Measurements from ENCODE around the gene SLFN14.
"Not testable (repeated sequence)": the region's sequence is repeated elsewhere in the genome, so short reads cannot be mapped to it uniquely, and the experiment has no call there.

The SLFN14 gene

GRCh38 chr17:35557353-35557752, 3.3 kb downstream of the SLFN14 start:
- no peak for DNase-seq

GRCh38 chr17:35555691-35556090, 4.9 kb downstream of the SLFN14 start:
- no peak for DNase-seq

- DNase-seq, result no peak
Observed at GRCh38 chr17:35554668-35555067, 6.0 kb downstream of the SLFN14 start.

GRCh38 chr17:35553310-35553709, 7.3 kb downstream of the SLFN14 start:
- DNase-seq, result no peak

GRCh38 chr17:35548978-35549377, 11.6 kb downstream of the SLFN14 start:
- no peak for DNase-seq

GRCh38 chr17:35548208-35548810, 12.3 kb downstream of the SLFN14 start:
- no peak for DNase-seq

- DNase-seq, result no peak
Observed at GRCh38 chr17:35546487-35546886, 14.1 kb downstream of the SLFN14 start.

- DNase-seq, result no peak
Observed at GRCh38 chr17:35545150-35545549, 15.5 kb downstream of the SLFN14 start.

- DNase-seq, result peak; percentile 16
Observed at GRCh38 chr17:35543856-35544255, 16.8 kb downstream of the SLFN14 start.

GRCh38 chr17:35542990-35543389, 17.6 kb downstream of the SLFN14 start:
- DNase-seq, result no peak

GRCh38 chr17:35541434-35541833, 19.2 kb downstream of the SLFN14 start:
- DNase-seq, result no peak

GRCh38 chr17:35540589-35541404, 19.8 kb downstream of the SLFN14 start:
- peak; percentile 16 for DNase-seq

GRCh38 chr17:35539659-35540026, 21.0 kb downstream of the SLFN14 start:
- DNase-seq, result no peak

GRCh38 chr17:35537601-35538141, 22.9 kb downstream of the SLFN14 start, which contains the start of gene SLFN12L:
TSS of gene SLFN12L (minus strand) at chr17:35537678. CDS start at chr17:35522364, 15,314 bp downstream.
- DNase-seq, result no peak

- DNase-seq, result no peak
Observed at GRCh38 chr17:35536664-35537171, 23.9 kb downstream of the SLFN14 start.

GRCh38 chr17:35535406-35535805, 25.2 kb downstream of the SLFN14 start:
- not testable (repeated sequence) for DNase-seq

GRCh38 chr17:35534576-35535093, 26.0 kb downstream of the SLFN14 start:
- DNase-seq, result no peak

- no peak for DNase-seq
Observed at GRCh38 chr17:35531160-35531559, 29.5 kb downstream of the SLFN14 start.

- DNase-seq, result no peak
Observed at GRCh38 chr17:35529866-35530265, 30.8 kb downstream of the SLFN14 start.

- not testable (repeated sequence) for DNase-seq
Observed at GRCh38 chr17:35529326-35529725, 31.3 kb downstream of the SLFN14 start.

GRCh38 chr17:35523296-35523695, 37.3 kb downstream of the SLFN14 start:
- DNase-seq, result no peak

- not testable (repeated sequence) for DNase-seq
Observed at GRCh38 chr17:35521654-35522256, 38.9 kb downstream of the SLFN14 start.

- DNase-seq, result no peak
Observed at GRCh38 chr17:35521150-35521549, 39.5 kb downstream of the SLFN14 start.
